Muscle of back (tissue), 11 donors: ENCODE data around the gene CACNA2D3. TPM values are rescaled to one million over a fixed set of nuclear protein-coding genes. Genes with fewer than 3 reads are reported as not detected.

Experiments
- DNase-seq, 3 donors: peaks; one replicate each; pipeline versions ENCODE4 v3.0.0 to v3.0.0-alpha.2; 2013
- polyA plus RNA-seq, 10 donors: library from polyadenylated mRNA; unstranded; fragments of 120-200 nt; gene quantifications; one replicate each; pipeline ENCODE4 v1.2.1, GENCODE V29; 2013; ENCODE audit not compliant: insufficient read length in 10 of 10

The CACNA2D3 gene
- polyA plus RNA-seq, 10 donors: 1.0 to 2.9 (median 1.9) TPM

GRCh38 chr3:54874816-54875556 lies 752.6 kb downstream of the CACNA2D3 start:
- DNase-seq: no peak

- DNase-seq: no peak
Measured at GRCh38 chr3:54875596-54876268, 753.4 kb downstream of the CACNA2D3 start.

GRCh38 chr3:54876694-54877093 lies 754.3 kb downstream of the CACNA2D3 start:
- no peak for DNase-seq

DNA sequence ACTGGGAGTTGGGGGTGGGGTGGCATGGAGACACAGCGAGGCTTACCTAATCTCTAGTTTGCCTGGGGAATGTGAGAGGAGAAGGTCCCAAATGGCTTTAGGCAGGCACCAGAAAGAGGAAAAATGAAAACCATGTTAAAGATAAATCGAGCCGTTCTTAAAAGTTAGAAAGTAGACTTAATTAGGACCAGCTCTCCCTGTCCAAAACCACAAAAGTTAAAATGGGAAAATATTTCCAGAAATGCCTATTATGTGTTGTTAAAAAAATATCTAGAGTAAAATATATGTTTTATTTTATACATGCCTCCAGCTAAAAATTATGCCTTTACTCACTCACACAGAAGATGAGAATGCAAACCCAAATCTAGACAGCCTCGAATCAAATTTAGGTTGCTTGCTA lies 755.4 kb downstream of the CACNA2D3 start:
- DNase-seq: no peak

DNA sequence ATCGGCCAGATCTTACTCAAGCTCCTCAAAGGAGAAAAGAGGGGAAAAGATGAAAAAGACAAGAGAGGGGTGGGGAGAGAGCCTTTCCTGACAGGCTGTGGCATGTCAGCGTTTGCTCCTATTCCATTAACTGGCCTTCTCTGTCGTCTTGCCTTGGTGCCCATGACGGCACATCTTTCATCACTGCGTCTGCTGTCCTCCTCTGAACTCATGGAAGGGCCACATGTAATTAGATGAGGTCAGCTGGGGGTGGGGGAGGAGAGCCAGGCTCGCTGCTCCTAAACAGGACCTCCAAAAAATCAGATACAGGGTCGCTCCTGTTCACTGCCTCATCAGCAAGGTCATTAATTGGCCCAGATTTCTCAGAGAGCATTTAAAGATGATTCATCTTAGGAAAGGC lies 755.8 kb downstream of the CACNA2D3 start:
- DNase-seq: no peak

DNA sequence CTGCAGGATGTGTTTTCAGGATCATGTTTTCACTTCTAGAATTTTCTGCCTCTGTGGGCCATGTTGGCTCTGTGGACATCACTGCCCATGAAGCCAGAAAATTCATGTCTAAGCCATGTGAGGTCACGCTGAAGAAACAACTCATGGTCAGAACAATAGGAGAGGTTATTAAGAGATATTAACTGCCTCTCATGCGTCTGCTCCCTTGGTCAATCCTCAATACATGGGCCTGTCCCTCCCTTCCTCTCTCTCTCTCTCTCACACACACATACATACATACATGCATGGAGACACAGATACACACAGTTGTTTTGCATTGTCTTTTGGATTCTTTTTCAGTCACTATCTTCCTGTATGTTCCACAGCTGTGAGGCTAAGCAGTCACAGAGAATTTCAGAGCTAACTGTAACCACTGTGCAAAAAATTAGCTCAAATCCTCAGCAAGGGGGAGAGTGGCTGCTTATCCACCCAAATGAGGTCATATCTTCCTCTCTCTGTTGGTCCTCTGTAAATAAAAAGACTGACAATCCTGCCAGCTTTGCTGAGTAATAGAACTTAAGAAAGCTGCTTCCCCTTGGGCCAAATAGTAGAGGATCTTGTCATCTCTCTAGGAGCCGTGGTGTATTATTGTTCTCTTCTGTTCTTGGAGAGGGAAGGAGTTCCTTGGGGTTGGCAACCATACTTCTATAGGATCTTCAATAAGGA lies 759.9 kb downstream of the CACNA2D3 start:
- peak; percentile 79 to 92 (median 87) for DNase-seq

GRCh38 chr3:54888162-54888561 lies 765.8 kb downstream of the CACNA2D3 start:
- DNase-seq: no peak

GRCh38 chr3:54888873-54889272 lies 766.5 kb downstream of the CACNA2D3 start:
- DNase-seq: no peak

GRCh38 chr3:54889731-54890130 lies 767.4 kb downstream of the CACNA2D3 start:
- DNase-seq: no peak

GRCh38 chr3:54891540-54891897 lies 769.2 kb downstream of the CACNA2D3 start:
- DNase-seq: peak; percentile 87 to 95 (median 93)

DNA sequence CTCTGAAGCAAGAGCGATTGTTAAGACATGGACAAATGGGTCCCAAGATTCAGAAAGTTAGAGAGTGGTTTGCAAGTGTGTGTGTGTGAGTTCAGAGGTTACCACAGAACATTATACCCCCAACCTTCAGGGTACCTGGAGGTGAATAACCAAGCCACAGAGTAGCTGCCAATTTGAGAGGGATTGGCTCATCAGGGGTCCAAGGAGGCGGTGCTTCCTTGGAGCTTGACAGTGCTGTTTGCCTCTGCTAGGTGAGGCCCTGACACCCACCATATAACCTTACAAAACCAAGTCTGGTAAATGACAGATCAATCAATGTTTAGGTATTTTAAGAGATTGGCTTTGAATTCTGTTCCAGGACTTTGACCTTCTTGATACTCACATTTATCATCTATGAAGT lies 769.8 kb downstream of the CACNA2D3 start:
- DNase-seq: no peak

DNA sequence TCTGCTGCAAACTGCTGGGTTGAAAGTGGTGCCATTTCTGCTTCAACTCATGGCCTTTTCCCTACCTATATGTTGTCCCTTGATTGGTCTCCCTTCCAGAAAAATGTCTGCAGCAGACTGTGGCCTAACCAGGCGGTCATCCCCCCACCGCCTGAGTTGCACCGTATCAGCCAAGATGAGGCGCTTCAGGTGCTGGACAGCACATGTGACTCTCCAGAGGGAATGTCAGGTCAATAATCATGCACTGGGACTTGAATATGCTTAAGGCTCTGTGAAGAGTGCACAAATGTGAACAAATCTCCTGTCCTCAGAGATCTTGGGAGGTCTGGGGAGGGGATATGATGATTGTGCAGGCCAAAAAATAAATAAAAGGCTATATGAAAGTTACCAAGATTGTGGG lies 773.3 kb downstream of the CACNA2D3 start:
- DNase-seq: no peak

DNA sequence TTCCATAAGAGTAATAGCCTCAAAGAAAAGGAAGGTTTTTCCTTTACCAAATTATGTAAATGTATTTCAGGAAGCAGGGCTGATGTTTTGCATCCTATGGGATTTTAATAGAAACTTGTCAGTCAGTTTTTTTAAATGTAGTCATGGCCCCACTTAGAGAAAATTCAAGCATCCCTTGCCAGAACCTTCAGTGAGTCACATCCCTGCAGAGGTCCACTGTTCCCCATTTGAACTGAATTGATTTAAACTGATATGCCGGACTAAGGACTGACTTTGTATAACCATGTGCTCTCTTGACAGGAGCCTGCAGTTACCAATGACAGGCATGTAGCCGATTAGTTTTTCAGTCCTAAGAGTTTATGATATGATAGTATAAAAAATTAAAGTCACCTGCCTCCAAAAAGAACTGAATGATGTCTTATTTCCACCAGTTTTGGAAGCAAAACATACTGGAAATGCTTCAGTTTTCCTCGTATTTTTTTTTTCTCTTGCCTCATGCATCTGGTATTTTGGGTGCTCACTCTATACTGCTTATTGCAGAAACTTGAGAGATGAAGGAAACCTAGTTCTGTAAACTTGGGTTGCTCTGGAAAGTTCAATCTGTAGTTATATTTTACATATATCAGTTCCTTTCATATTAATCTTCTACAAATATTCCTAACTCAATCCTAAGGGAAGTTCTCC lies 774.8 kb downstream of the CACNA2D3 start:
- peak in 1 of 3 donors; percentile 24 for DNase-seq

DNA sequence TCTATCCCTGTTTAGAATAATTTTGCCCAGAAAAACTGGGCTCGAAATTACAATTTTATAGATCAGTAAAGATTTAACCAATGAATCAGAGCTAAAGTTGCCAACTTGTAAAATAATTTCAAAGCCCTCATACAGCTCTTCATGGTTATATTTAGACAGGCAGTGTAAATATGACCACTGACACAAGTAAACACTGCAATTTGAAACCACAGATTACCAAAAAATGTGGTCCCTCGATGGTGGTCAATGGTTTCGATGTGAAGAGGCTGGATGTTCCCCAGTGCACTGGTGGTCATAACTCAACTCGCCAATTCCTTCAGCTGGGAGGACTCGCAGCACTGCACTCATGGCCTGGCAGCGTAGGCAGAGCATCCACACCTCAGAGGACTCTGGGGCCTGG lies 776.9 kb downstream of the CACNA2D3 start:
- DNase-seq: no peak

GRCh38 chr3:54900838-54901591 lies 778.7 kb downstream of the CACNA2D3 start:
- DNase-seq: peak in 2 of 3 donors; percentile 38 to 53

- DNase-seq: peak in 1 of 3 donors; percentile 61
Measured at GRCh38 chr3:54901906-54902685, 779.7 kb downstream of the CACNA2D3 start.

DNA sequence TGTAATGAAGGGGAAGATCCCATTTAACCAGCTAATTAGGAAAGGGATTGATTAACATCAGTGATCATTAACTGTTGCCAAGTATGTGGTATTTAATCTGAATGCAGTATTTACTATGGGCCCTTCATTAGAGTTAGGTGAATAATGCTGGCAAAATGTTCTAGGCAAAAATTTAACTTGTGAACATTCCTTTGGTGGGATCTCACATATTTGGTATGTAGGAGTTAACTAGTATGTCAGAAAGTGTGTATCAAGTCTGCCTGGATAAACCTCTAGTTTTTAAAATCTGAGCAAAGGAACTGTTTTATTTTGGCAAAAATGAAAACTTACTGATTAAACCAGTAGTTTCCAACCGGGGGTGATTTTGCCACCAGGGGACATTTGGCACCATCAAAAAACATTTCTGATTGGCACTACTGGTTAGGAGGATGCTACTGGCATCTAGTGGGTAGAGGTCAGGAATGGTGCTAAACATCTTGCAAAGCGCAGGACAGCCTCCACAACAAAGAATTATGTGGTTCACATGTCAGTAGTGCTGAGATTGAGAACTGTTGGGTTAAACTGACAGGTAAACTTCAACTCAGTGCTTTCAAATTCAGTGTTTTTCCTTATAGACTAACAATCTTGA lies 783.0 kb downstream of the CACNA2D3 start:
- DNase-seq: no peak

DNA sequence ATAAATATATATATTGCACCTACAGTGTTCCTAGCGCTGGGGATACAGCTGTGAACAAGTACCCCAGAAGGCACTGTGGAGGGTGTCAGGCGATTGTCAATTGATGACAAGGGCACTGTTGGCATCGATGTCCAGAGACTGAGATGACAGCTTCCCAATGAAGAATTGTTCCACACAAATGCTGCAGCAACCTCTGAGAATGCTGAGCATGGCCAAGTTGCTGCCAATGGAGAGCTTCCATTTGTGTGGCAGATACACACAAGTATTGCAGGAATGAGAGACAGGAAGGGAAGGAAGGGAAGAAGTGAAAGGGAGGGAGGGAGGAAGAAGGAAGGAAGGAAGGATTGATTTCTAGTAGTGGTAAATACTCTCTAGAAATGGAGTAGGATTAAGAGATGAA lies 783.6 kb downstream of the CACNA2D3 start:
- no peak for DNase-seq

DNA sequence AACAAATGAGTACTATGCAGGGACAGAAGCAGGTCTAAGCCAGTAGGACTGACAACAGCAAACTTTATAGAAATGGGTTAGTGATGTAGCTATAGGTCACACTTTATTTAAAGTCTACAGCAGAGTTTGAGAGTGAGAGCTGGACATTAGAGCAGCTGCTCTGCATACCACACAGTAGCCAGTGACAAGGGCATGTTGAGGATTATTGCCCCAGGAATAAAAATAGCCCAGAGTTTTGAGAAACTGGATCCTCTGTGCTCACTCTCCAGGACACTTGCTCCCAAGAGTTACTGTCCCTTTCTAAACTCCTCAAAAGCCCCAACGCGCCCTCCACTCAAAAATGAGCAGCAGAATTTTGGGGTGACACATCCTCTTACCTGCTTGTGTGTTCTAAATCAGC lies 784.4 kb downstream of the CACNA2D3 start:
- DNase-seq: peak in 2 of 3 donors; percentile 28 to 59

GRCh38 chr3:54909191-54909590 lies 786.8 kb downstream of the CACNA2D3 start:
- no peak for DNase-seq
